NOMO-1 treated with dmso at 0.1 percent for 144 hours (cell line): ENCODE data around the gene ABLIM3.
"Not testable (repeated sequence)": the region's sequence is repeated elsewhere in the genome, so short reads cannot be mapped to it uniquely, and the experiment has no call there.

ENCODE experiments used
- DNase-seq: peaks from one replicate; lab custom pipeline; 2025; ENCODE audit not compliant: unreplicated experiment; lab: John Stamatoyannopoulos, UW

Gene ABLIM3

GRCh38 chr5:149251546-149251945 is 110.3 kb downstream of the ABLIM3 start:
- no peak for DNase-seq

GRCh38 chr5:149254506-149254905 is 113.2 kb downstream of the ABLIM3 start:
- no peak for DNase-seq

GRCh38 chr5:149256451-149256850 is 115.2 kb downstream of the ABLIM3 start:
- DNase-seq = no peak

GRCh38 chr5:149257131-149257530 is 115.8 kb downstream of the ABLIM3 start:
- DNase-seq = no peak

GRCh38 chr5:149257889-149258705 is 116.8 kb downstream of the ABLIM3 start:
- no peak for DNase-seq

- no peak for DNase-seq
Measured at GRCh38 chr5:149260761-149261160, 119.5 kb downstream of the ABLIM3 start.

- DNase-seq = no peak
Measured at GRCh38 chr5:149261246-149261645, 120.0 kb downstream of the ABLIM3 start.

GRCh38 chr5:149262315-149262714 is 121.0 kb downstream of the ABLIM3 start:
- no peak for DNase-seq

GRCh38 chr5:149264439-149265067 is 123.3 kb downstream of the ABLIM3 start:
- no peak for DNase-seq

GRCh38 chr5:149265068-149265465 is 123.8 kb downstream of the ABLIM3 start:
- DNase-seq = no peak

GRCh38 chr5:149265597-149265996 is 124.3 kb downstream of the ABLIM3 start:
- no peak for DNase-seq

GRCh38 chr5:149267241-149267973 is 126.1 kb downstream of the ABLIM3 start:
- no peak for DNase-seq

- DNase-seq = no peak
Measured at GRCh38 chr5:149268928-149269557, 127.8 kb downstream of the ABLIM3 start.

- no peak for DNase-seq
Measured at GRCh38 chr5:149271195-149271715, 130.0 kb downstream of the ABLIM3 start.

- DNase-seq = no peak
Measured at GRCh38 chr5:149271716-149272563, 130.6 kb downstream of the ABLIM3 start, which contains the start of gene AFAP1L1. AFAP1L1 (plus strand) TSS chr5:149271859; CDS start chr5:149271969, 110 bp downstream.

GRCh38 chr5:149272781-149273180 is 131.5 kb downstream of the ABLIM3 start:
- DNase-seq = not testable (repeated sequence)

GRCh38 chr5:149273237-149273636 is 131.9 kb downstream of the ABLIM3 start:
- DNase-seq = no peak

- no peak for DNase-seq
Measured at GRCh38 chr5:149273950-149274349, 132.7 kb downstream of the ABLIM3 start.

- DNase-seq = no peak
Measured at GRCh38 chr5:149274939-149275338, 133.6 kb downstream of the ABLIM3 start.

- no peak for DNase-seq
Measured at GRCh38 chr5:149277801-149278200, 136.5 kb downstream of the ABLIM3 start.
